ENCODE data around the gene SUPT3H.
"Not testable (repeated sequence)": the region's sequence is repeated elsewhere in the genome, so short reads cannot be mapped to it uniquely, and the experiment has no call there.

SUPT3H gene

DNA sequence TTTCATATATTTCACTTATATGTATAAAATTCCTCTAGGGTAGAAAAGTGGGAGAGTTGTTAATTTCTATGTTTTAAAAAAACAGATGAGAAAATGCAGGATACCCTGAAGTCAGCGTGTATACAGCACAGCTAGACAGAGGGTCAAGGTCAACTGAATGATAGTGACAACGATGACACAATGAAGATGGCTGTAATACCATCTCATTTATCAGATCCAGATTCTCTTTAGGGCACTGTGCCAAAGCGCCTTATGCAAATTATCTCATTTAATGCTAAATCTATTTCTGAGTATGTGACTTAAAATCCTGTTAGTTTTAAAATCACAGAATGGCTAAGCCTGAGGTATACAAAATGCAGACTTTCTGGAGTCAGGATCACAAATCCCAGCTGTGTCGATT is 481.0 kb downstream of the SUPT3H start:
- no peak for DNase-seq (ENCODE audit: low read depth)

DNA sequence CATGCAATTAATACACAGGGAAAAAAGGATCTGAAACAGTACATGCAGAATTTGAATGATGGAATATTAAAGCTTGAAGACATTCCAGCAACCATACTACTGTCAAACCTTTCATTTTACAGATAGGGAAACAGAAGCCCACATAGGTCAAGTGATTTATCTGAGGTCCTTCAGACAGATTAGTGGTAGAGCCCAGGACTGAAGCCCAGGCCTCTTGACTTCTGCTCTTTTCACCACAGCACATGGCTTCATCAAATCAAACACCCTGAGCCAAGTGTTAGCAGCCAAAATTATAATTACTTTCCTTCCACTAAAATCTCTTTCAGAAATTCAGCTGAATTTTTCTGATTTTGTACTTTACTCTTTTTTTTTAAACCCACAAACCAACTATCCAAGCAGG is 485.2 kb downstream of the SUPT3H start:
- DNase-seq (ENCODE audit: low read depth), result no peak

- not testable (repeated sequence) for DNase-seq (ENCODE audit: low read depth)
These were observed 498.7 kb downstream of the SUPT3H start for GRCh38 chr6:44879071-44879470.

GRCh38 chr6:44876638-44877037 is 501.1 kb downstream of the SUPT3H start:
- DNase-seq (ENCODE audit: low read depth), result not testable (repeated sequence)

DNA sequence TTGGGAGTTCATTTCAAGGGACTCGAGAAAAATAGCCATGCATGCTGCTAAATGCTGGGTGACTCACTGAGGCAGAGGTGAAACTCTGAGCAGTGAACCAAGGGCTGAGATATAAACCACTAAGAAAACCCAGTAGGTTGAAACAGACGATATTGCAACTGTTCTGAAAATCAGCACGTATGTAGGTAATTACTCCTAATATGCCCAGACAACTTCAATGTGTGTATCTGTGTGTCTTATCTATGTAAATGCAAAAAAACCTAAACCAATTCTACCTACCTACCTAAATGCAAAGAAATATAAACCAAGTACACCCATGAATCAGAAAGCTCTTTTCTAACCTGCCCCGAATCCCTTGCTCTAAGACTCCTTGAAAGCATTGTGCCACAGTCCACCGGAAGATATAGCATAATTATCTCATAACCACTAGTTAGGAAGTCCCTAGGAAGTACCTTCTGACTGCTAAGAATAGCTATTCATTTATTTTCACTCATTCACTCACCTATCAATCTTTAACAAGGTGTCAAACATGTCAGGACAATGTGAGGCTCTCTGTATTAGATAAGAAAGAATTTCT is 508.3 kb downstream of the SUPT3H start:
- DNase-seq (ENCODE audit: low read depth), result no peak

DNA sequence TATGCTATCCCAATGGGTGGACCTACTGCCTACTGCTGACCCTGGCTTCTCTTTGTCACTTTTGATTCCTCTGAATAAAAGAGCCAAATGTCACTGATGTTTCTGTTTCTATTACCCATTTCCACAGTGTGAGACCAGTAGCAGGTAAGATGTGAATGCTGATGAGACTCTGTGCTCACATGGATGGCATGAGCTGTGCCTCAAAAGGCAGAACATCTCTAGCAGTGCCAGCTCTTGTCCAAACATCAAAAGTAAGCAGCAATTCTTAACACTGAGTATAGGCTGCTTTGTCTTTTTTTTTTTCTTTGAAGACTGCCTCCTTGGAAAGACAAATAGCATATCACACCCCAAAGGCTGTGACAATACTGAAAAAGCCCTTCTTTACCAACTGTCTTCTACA is 508.8 kb downstream of the SUPT3H start:
- no peak for DNase-seq (ENCODE audit: low read depth)

DNA sequence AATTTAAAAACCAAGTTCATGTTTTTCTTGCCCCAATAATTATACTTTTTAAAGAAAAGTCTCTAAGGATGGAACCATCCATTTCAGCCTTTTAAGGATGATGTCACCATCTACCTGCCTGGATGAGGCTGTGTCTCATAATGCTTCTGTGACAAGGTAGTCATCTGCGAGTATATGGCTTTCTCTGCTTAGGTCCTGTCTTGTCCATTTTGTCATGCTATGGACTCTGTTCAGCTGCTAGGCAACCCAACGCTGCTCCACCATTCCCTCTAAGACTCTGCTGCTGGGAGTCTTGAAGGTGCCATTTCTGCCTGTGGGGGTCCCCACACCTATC is 509.4 kb downstream of the SUPT3H start:
- DNase-seq (ENCODE audit: low read depth), result no peak

- DNase-seq (ENCODE audit: low read depth), result no peak
These were observed 510.0 kb downstream of the SUPT3H start for GRCh38 chr6:44867571-44868334.

DNA sequence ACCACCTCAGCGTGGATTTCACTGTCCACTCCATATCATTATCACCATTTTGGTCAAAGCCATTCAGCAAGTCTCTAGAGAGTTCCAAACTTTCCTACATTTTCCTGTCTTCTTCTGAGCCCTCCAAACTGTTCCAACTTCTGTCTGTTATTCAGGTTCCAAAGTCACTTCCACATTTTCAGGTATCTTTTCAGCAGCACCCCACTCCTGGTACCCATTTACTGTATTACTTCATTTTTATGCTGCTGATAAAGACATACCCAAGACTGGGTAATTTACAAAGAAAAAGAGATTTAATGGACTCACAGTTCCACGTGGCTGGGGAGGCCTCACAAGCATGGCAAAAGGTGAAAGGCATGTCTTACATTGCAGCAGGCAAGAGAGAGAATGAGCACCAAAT is 512.5 kb downstream of the SUPT3H start:
- DNase-seq (ENCODE audit: low read depth), result not testable (repeated sequence)

GRCh38 chr6:44859901-44860410 is 517.8 kb downstream of the SUPT3H start:
- DNase-seq (ENCODE audit: low read depth), result no peak

DNA sequence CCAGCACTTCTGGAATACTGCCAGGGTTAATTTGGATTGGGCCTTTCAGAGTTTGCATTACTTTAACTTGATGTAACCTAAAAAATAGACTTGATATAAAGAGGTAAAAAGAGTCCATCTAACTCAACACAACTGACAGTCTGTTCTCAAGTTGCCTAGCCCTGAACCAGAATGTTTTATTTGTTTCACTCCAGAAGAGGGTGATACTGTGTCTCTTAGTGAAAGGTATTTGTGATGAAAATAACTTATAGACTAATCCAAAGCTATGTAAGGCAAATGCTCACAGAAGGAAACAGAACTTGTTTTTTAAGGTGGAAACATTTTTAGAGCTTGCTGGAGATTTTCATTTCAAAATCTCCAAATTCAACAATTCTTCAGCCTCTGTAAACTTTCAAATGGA is 518.7 kb downstream of the SUPT3H start:
- DNase-seq (ENCODE audit: low read depth), result no peak

GRCh38 chr6:44856479-44856878 is 521.3 kb downstream of the SUPT3H start:
- DNase-seq (ENCODE audit: low read depth), result no peak

DNA sequence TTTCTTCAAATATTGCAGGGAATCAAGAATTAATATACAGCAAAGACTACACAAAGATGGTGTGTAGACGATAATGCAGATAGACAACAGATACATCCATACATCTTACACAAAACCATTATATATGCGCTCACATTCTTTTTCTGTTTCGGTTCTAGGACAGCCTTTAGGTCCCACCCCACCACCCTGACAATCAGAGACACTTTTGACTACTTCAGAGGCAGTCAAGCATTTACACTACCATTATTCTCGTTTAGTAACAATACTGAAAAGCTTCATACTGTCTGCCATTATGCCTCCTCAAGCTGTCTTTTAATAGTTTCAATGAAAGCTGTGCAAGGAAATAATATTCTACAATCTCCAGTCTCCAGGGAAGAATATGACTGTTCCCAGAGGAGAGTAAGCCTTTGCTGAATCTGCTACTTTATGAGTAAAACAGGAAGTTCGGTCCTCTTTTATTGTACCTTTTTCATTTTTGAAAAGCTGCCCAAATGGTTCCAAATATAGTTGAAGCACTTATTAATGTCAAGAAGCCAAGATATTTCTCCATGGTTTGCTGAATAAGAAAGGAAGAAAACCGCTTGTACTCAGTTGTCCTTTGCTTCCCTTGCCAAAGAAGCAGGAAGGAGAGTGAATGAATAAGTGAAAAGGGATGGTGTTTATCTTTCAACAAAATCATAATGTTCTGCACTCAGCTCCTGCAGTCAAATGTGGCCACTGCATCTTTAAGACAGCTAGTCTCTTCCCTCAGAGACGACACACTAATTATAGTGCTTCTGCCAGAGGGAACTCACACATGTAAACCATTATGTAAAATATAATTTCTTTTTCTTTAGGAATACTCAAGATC is 521.9 kb downstream of the SUPT3H start:
- no peak for DNase-seq (ENCODE audit: low read depth)

GRCh38 chr6:44854712-44855443 is 522.9 kb downstream of the SUPT3H start:
- DNase-seq (ENCODE audit: low read depth), result no peak

- DNase-seq (ENCODE audit: low read depth), result no peak
These were observed 526.6 kb downstream of the SUPT3H start for GRCh38 chr6:44851176-44851575.

DNA sequence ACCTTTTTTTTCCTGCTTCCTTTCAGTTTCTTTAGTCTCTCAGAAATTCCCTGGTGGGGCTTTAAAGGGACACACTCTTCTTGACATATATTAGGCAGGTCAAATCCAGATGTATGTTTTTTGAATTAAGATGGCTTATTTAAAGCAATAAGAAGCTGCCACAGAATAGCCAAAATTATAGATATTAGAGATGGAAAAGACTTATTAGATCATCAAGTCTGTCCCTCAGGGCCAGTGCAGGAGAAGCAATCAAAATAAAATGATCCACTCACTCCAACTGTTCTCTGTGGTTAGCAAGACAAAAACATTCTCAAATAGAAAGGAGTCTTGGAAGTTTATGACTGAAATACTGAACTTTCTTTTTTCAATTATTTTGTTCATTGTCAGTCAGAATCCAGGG is 527.4 kb downstream of the SUPT3H start:
- DNase-seq (ENCODE audit: low read depth), result no peak

- no peak for DNase-seq (ENCODE audit: low read depth)
These were observed 527.9 kb downstream of the SUPT3H start for GRCh38 chr6:44849806-44850205.

- no peak for DNase-seq (ENCODE audit: low read depth)
These were observed 534.0 kb downstream of the SUPT3H start for GRCh38 chr6:44843734-44844133.

- no peak for DNase-seq (ENCODE audit: low read depth)
These were observed 535.1 kb downstream of the SUPT3H start for GRCh38 chr6:44842616-44843015.

DNA sequence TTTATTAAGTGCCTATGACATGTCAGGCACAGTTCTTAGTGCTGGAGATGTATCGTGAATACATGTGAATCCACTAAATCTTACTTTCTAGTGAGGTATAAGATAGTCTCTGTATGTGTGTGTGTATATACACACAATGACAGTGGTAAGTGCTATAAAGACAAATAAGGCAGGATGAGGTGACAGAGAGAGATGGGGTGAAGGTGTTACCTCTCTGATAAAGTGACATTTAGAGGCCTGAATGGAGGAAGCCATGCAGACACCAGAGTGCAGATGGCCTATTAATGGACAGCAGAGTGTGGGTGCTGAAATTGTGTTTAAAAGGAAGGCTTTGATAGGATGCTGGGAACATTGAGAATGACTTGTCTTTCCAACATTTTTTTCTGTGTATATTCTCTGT is 535.9 kb downstream of the SUPT3H start:
- DNase-seq (ENCODE audit: low read depth), result no peak

GRCh38 chr6:44837741-44838140 is 540.0 kb downstream of the SUPT3H start:
- no peak for DNase-seq (ENCODE audit: low read depth)

DNA sequence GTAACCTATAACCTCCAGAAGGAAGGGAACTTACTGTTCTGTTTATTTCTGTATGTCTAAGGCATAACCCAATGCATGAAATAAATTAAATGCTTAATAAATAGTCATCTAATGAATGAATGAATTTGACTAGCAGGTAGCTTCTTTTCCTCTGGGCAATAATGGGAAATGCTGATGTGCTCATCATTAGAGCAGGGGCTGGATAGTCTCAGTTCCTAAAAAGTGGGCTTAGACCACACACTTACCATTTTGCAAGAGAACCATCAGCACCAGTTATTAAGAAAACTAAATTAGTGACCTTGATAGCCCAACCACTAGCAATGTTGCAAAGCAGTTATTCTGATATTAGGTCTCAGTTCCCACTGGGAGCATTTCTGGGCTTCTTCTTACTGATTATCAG is 540.5 kb downstream of the SUPT3H start:
- DNase-seq (ENCODE audit: low read depth), result no peak

Data from stimulated activated CD8-positive, alpha-beta memory T cell treated with anti-CD3 and anti-CD28 coated beads, Interleukin-15, amount 100 ng/mL, for 24 hours (primary cell).